GOT3 (cell line): ENCODE results near the gene MYOT.
"Not testable (repeated sequence)": the region's sequence is repeated elsewhere in the genome, so short reads cannot be mapped to it uniquely, and the experiment has no call there.

ENCODE experiments used
- DNase-seq: peaks from one replicate; lab custom pipeline; 2025; ENCODE audit warnings: mixed read lengths; lab: John Stamatoyannopoulos, UW

Gene MYOT

GRCh38 chr5:137856916-137857862 lies 10.5 kb upstream of the MYOT start:
- no peak for DNase-seq

- DNase-seq: no peak
Observed at GRCh38 chr5:137858223-137858916, 9.3 kb upstream of the MYOT start.

GRCh38 chr5:137858954-137859353 lies 8.7 kb upstream of the MYOT start:
- no peak for DNase-seq

GRCh38 chr5:137862251-137862650 lies 5.4 kb upstream of the MYOT start:
- DNase-seq: no peak

- not testable (repeated sequence) for DNase-seq
Observed at GRCh38 chr5:137863653-137864052, 4.0 kb upstream of the MYOT start.

GRCh38 chr5:137866541-137867388 lies 895 bp upstream of the MYOT start:
- DNase-seq: no peak

- DNase-seq: no peak
Observed at GRCh38 chr5:137870647-137871339, 3.1 kb downstream of the MYOT start.

- DNase-seq: no peak
Observed at GRCh38 chr5:137871571-137871970, 3.9 kb downstream of the MYOT start.

- no peak for DNase-seq
Observed at GRCh38 chr5:137872466-137872865, 4.8 kb downstream of the MYOT start.

GRCh38 chr5:137876101-137876500 lies 8.4 kb downstream of the MYOT start:
- no peak for DNase-seq

GRCh38 chr5:137880313-137880712 lies 12.7 kb downstream of the MYOT start:
- no peak for DNase-seq

- DNase-seq: no peak
Observed at GRCh38 chr5:137887831-137888230, 20.2 kb downstream of the MYOT start.

GRCh38 chr5:137888466-137888862 lies 20.8 kb downstream of the MYOT start:
- DNase-seq: no peak

- peak; percentile 56 for DNase-seq
Observed at GRCh38 chr5:137888863-137889759, 21.5 kb downstream of the MYOT start, which contains the start of gene PKD2L2. TSS of gene PKD2L2 (plus strand) at chr5:137889457. CDS start at chr5:137889492, 35 bp downstream.

- no peak for DNase-seq
Observed at GRCh38 chr5:137890845-137891244, 23.2 kb downstream of the MYOT start.

- DNase-seq: no peak
Observed at GRCh38 chr5:137891849-137892248, 24.2 kb downstream of the MYOT start.

- DNase-seq: no peak
Observed at GRCh38 chr5:137894586-137894985, 26.9 kb downstream of the MYOT start.

GRCh38 chr5:137896560-137896959 lies 28.9 kb downstream of the MYOT start:
- DNase-seq: no peak

GRCh38 chr5:137899493-137899892 lies 31.8 kb downstream of the MYOT start:
- DNase-seq: no peak
